ENCODE results near the gene COG5. TPM values are rescaled to one million over a fixed set of nuclear protein-coding genes. Genes with fewer than 3 reads are reported as not detected.

Gene COG5
- total and polyA plus RNA-seq, 2 experiments from 2014 or later = 15.4 to 36.5 TPM

GRCh38 chr7:107480932-107481331 is 82.8 kb downstream of the COG5 start:
- H3K27ac ChIP-seq (ENCODE audit: low read depth) = no peak overlapping the region
- H2AFZ ChIP-seq = no peak overlapping the region
- H3K27me3 ChIP-seq (ENCODE audit: insufficient read depth) = no peaks in the 10 kb centered on the region
- H3K79me2 ChIP-seq (replicated peaks; ENCODE audit: insufficient read depth) = 0 out of 2 replicates have a peak, but pooled peaks cover 3% of the 10 kb centered on the region
- H3K36me3 ChIP-seq (ENCODE audit: insufficient read depth) = no peaks in the 10 kb centered on the region
- no peak overlapping the region for H3K4me3 ChIP-seq
- 0 out of 2 replicates have a peak, but pooled peaks cover 3% of the 10 kb centered on the region for H4K20me1 ChIP-seq (replicated peaks; ENCODE audit: insufficient read depth)
- no peak overlapping the region for H3K4me2 ChIP-seq
- no peak for ATAC-seq
- no peaks in the 10 kb centered on the region for H3F3A ChIP-seq (replicated peaks; ENCODE audit: low read depth)
- Mint-ChIP-seq H3K36me3 (ENCODE audit: low read depth) (no peaks in the 10 kb centered on the region), H3K9me3 (no peaks in the 10 kb centered on the region), H3K27me3 (ENCODE audit: insufficient read depth, low read depth, poor library complexity) (no peaks in the 10 kb centered on the region), H3K4me1 (no peaks in the 10 kb centered on the region), H3K4me3 (no peak overlapping the region), H3K27ac (no peak overlapping the region)
- H3K9me2 ChIP-seq (ENCODE audit: insufficient read depth) = no peaks in the 10 kb centered on the region
- TF ChIP-seq CTCF (conservative IDR thresholded peaks at IDR 0.05; ENCODE audit: low read depth in 2 of 2) (no peak), JUNB (IDR thresholded peaks at IDR 0.05; ENCODE audit: unreplicated experiment) (no peak), ETS1 (IDR thresholded peaks at IDR 0.05) (no peak), POLR2AphosphoS5 (IDR thresholded peaks at IDR 0.05; ENCODE audit: low read depth) (no peak)
- no peaks in the 10 kb centered on the region for H3K4me1 ChIP-seq (ENCODE audit: insufficient read depth)
- no peak for DNase-seq (ENCODE audit: low spot score)

- Mint-ChIP-seq H3K4me1 (no peaks in the 10 kb centered on the region), H3K36me3 (ENCODE audit: low read depth) (no peaks in the 10 kb centered on the region), H3K9me3 (no peaks in the 10 kb centered on the region), H3K27me3 (ENCODE audit: insufficient read depth, low read depth, poor library complexity) (no peaks in the 10 kb centered on the region), H3K4me3 (no peak overlapping the region), H3K27ac (no peak overlapping the region)
- no peaks in the 10 kb centered on the region for H3F3A ChIP-seq (replicated peaks; ENCODE audit: low read depth)
- H3K4me2 ChIP-seq = no peak overlapping the region
- H2AFZ ChIP-seq = no peak overlapping the region
- H4K20me1 ChIP-seq (replicated peaks; ENCODE audit: insufficient read depth) = 0 out of 2 replicates have a peak, but pooled peaks cover 3% of the 10 kb centered on the region
- no peaks in the 10 kb centered on the region for H3K27me3 ChIP-seq (ENCODE audit: insufficient read depth)
- H3K27ac ChIP-seq (ENCODE audit: low read depth) = no peak overlapping the region
- H3K4me3 ChIP-seq = no peak overlapping the region
- 0 out of 2 replicates have a peak, but pooled peaks cover 3% of the 10 kb centered on the region for H3K79me2 ChIP-seq (replicated peaks; ENCODE audit: insufficient read depth)
- H3K4me1 ChIP-seq (ENCODE audit: insufficient read depth) = no peaks in the 10 kb centered on the region
- no peak for DNase-seq (ENCODE audit: low spot score)
- no peak for ATAC-seq
- H3K36me3 ChIP-seq (ENCODE audit: insufficient read depth) = no peaks in the 10 kb centered on the region
- no peaks in the 10 kb centered on the region for H3K9me2 ChIP-seq (ENCODE audit: insufficient read depth)
- TF ChIP-seq ZNF114 (CRISPR knock-in tag; IDR thresholded peaks at IDR 0.05) (no peak), POLR2AphosphoS5 (IDR thresholded peaks at IDR 0.05; ENCODE audit: low read depth) (no peak), STAT1 (IDR thresholded peaks at IDR 0.05; ENCODE audit: unreplicated experiment) (no peak), ETS1 (IDR thresholded peaks at IDR 0.05) (no peak), REST (IDR thresholded peaks at IDR 0.05; ENCODE audit: unreplicated experiment) (no peak), CREB1 (CRISPR knock-in tag; IDR thresholded peaks at IDR 0.05; ENCODE audit: low read depth) (no peak)
Measured at GRCh38 chr7:107479303-107479702, 84.4 kb downstream of the COG5 start.
